GM12878 (cell line): ENCODE measurements around the gene CPLX1. TPM values are rescaled to one million over a fixed set of nuclear protein-coding genes. Genes with fewer than 3 reads are reported as not detected.

Source experiments
- ATAC-seq: fragments of 200-7000 bp; cut with Tn5 transposase; 3 replicates; pipeline ENCODE4 v1.9.1; 2020; ENCODE audit warnings: mild to moderate bottlenecking, moderate library complexity
- BruUV-seq: library from RNA; stranded (reverse); fragments of 400-500 nt; replicated peaks from 2 replicates; lab custom pipeline; 2021; lab: Mats Ljungman, UMichigan
- CTCF ChIA-PET: fragments of 300-600 bp; sonication (Branson Sonifier 250); formaldehyde crosslinking; extraction: SDS; loops from one replicate; lab custom pipeline; 2021; ENCODE audit warnings: inconsistent platforms; lab: Yijun Ruan, JAX
- POLR2A ChIA-PET: fragments of 350-600 bp; formaldehyde crosslinking; extraction: SDS; loops from one replicate; lab custom pipeline; 2021; ENCODE audit warnings: inconsistent platforms; lab: Charles Lee
- RAD21 ChIA-PET: fragments of 300-600 bp; sonication (Branson Sonifier 250); formaldehyde crosslinking; loops from one replicate; lab custom pipeline; 2023; ENCODE audit warnings: antibody characterized with exemption; ENCODE audit not compliant: unreplicated experiment; lab: Charles Lee
- SMC1A ChIA-PET: fragments of 300-600 bp; sonication (Branson Sonifier 250); formaldehyde crosslinking; loops from one replicate; lab custom pipeline; 2023; ENCODE audit not compliant: unreplicated experiment, uncharacterized antibody; lab: Charles Lee
- DNase-seq: peaks from one replicate; pipeline ENCODE4 v3.0.0-alpha.2; 2011; ENCODE audit warnings: low read depth, low spot score
- FAIRE-seq: peaks from 3 replicates; lab custom pipeline; 2011; peaks lifted over from hg19 to GRCh38; lab: Jason Lieb, UNC
- H2AFZ ChIP-seq: 2 replicates; pipeline ENCODE4 v1.6.0; 2011; ENCODE audit warnings: low read depth, low read length, control low read depth; ENCODE audit not compliant: control insufficient read depth
- H3K27ac ChIP-seq: 2 replicates; pipeline ENCODE4 v1.5.1; 2011; ENCODE audit warnings: control low read depth; ENCODE audit not compliant: control insufficient read depth, insufficient read depth
- H3K27me3 ChIP-seq, 2 experiments: replicated peaks in 1 of 2; 2 replicates each; pipeline versions ENCODE4 v1.6.0 to v1.6.1; 2011; ENCODE audit warnings: low read length in 1 of 2; ENCODE audit not compliant: control insufficient read depth in 2 of 2, insufficient read depth in 2 of 2
- H3K36me3 ChIP-seq, 2 experiments: 2 replicates each; pipeline ENCODE4 v1.5.1; 2011; ENCODE audit warnings: low read length in 1 of 2; ENCODE audit not compliant: control insufficient read depth in 2 of 2, insufficient read depth in 2 of 2
- H3K4me1 ChIP-seq: 2 replicates; pipeline ENCODE4 v1.6.1; 2011; ENCODE audit warnings: mild to moderate bottlenecking, low read length, moderate library complexity, mixed read lengths; ENCODE audit not compliant: control insufficient read depth, insufficient read depth
- H3K4me2 ChIP-seq: 2 replicates; pipeline ENCODE4 v1.6.0; 2011; ENCODE audit warnings: control low read depth; ENCODE audit not compliant: control insufficient read depth, insufficient read depth
- H3K4me3 ChIP-seq: fragments of 200-600 bp; sonication (generic); 2 replicates; pipeline ENCODE4 v1.5.1; 2016
- H3K79me2 ChIP-seq: 2 replicates; pipeline ENCODE4 v1.6.0; 2011; ENCODE audit warnings: low read length; ENCODE audit not compliant: control insufficient read depth, insufficient read depth
- H3K9ac ChIP-seq: 2 replicates; pipeline ENCODE4 v1.8.0; 2011; ENCODE audit warnings: low read length, control low read depth, mixed read lengths; ENCODE audit not compliant: control insufficient read depth, insufficient read depth
- H3K9me3 ChIP-seq: replicated peaks from 3 replicates; pipeline ENCODE4 v1.5.1; 2011; ENCODE audit warnings: mild to moderate bottlenecking, low read length; ENCODE audit not compliant: control insufficient read depth, insufficient read depth
- H4K20me1 ChIP-seq: 2 replicates; pipeline ENCODE4 v1.6.0; 2011; ENCODE audit not compliant: control insufficient read depth, insufficient read depth
- CHD1 ChIP-seq: IDR thresholded peaks from 2 replicates; pipeline ENCODE4 v1.6.1; 2012; ENCODE audit warnings: low read depth, low read length, improper control_type of control experiment
- EGR1 ChIP-seq, 2 experiments: IDR thresholded peaks; 1 replicate in 1 of 2; 2 replicates in 1 of 2; pipeline ENCODE4 v1.6.1; 2011 to 2012; ENCODE audit warnings: low read depth in 2 of 2, low read length in 2 of 2, borderline replicate concordance in 1 of 2, mild to moderate bottlenecking in 1 of 2, moderate library complexity in 1 of 2
- ETV6 ChIP-seq, 2 experiments: fragments of 450-650 bp in 1 of 2; IDR thresholded peaks in 1 of 2; conservative IDR thresholded peaks in 1 of 2; 2 replicates each; pipeline ENCODE4 v1.6.1; 2014; ENCODE audit warnings: antibody characterized with exemption in 1 of 2, borderline replicate concordance in 1 of 2, low read depth in 1 of 2, mild to moderate bottlenecking in 1 of 2, moderate library complexity in 1 of 2
- IKZF1 ChIP-seq: fragments of 450-650 bp; conservative IDR thresholded peaks from 2 replicates; pipeline ENCODE4 v1.6.1; 2017; ENCODE audit warnings: antibody characterized with exemption, mild to moderate bottlenecking
- POLR2AphosphoS2 ChIP-seq: IDR thresholded peaks from 2 replicates; pipeline ENCODE4 v1.6.1; 2011; ENCODE audit warnings: low read depth, mild to moderate bottlenecking, low read length, improper control_type of control experiment, moderate library complexity
- SUZ12 ChIP-seq: fragments of 200-600 bp; sonication (generic); IDR thresholded peaks from one replicate; pipeline ENCODE4 v1.6.1; 2018; ENCODE audit warnings: antibody characterized with exemption, mild to moderate bottlenecking; ENCODE audit not compliant: unreplicated experiment
- WGBS: methylation state at CpG from one replicate; pipeline ENCODE4 v1.1.6; 2016; ENCODE audit warnings: low lambda C conversion rate; ENCODE audit not compliant: insufficient replicate concordance, insufficient coverage; ENCODE audit errors: missing lambda C conversion rate; 5-methylcytosine and 5-hydroxymethylcytosine counted together
- in situ Hi-C: fragments of 300-500 bp; cut with MboI; formaldehyde crosslinking; loops from 9 replicates; pipeline ENCODE4 v1.14.3; 2018; ENCODE audit warnings: mixed read lengths
- intact Hi-C: fragments of 100-400 bp; cut with micrococcal nuclease; formaldehyde crosslinking; loops from one replicate; pipeline ENCODE4 v1.14.2; 2022; ENCODE audit not compliant: unreplicated experiment
- polyA plus RNA-seq, 11 experiments: library from polyadenylated mRNA; depleted of rRNA in 4 of 11; unstranded in 6 of 11; stranded (reverse) in 5 of 11; fragments of >200 nt; fragmentation: Nextera tagmentation in 4 of 11; fragmentation: Illumina TruSeq in 1 of 11; extraction: Ambion mirVana in 4 of 11; extraction: Trizol in 1 of 11; gene quantifications; 1 replicate in 1 of 11; 2 replicates in 10 of 11; pipeline versions ENCODE4 v1.2.1 to v1.2.3, GENCODE V29; 2011 to 2016; ENCODE audit warnings: inconsistent platforms in 2 of 11, missing spikeins in 2 of 11, low read depth in 1 of 11
- total RNA-seq, 4 experiments: library from RNA; depleted of rRNA in 3 of 4; stranded (reverse); fragments of >200 nt in 3 of 4; fragmentation: Illumina TruSeq in 1 of 4; extraction: Trizol in 1 of 4; gene quantifications; 2 replicates each; pipeline versions ENCODE4 v1.2.1 to v1.2.3, GENCODE V29; 2013 to 2021

The CPLX1 gene
- total and polyA plus RNA-seq, 10 of the 15 experiments (the other 5 are each of a cell fraction or from before 2014, with no cell fraction given), result 0.04 to 1.2 (median 0.13) TPM; not detected in 5

- Histone ChIP-seq H3K36me3 (no peaks in the 10 kb centered on the region), H3K9ac (no peak overlapping the region), H2AFZ (no peak overlapping the region), H3K9me3 (peaks cover 5% of the 10 kb centered on the region; the same call in 2 of the 3 replicates), H3K79me2 (no peaks in the 10 kb centered on the region), H3K4me2 (no peak overlapping the region), H3K4me3 (no peak overlapping the region), H3K27me3 (no peaks in the 10 kb centered on the region), H3K27ac (no peak overlapping the region), H3K4me1 (no peaks in the 10 kb centered on the region), H4K20me1 (no peaks in the 10 kb centered on the region)
- in situ Hi-C loops, result no loop called here
- intact Hi-C loops, result no loop called here
- ChIA-PET RAD21 (no interaction called here), POLR2A (no interaction called here), SMC1A (no interaction called here), CTCF (no interaction called here)
- ATAC-seq (peak; percentile 57), FAIRE-seq (no peak), DNase-seq (no peak)
- no TSS peak for BruUV-seq
- 13% methylated on average over 10 of the region's 10 CpGs for WGBS
- no peak for TF ChIP-seq POLR2AphosphoS2
- TF ChIP-seq IKZF1, result 0 out of 2 replicates have a peak, but pooled peaks have one; percentile 24
Measured at GRCh38 chr4:833156-833555, 7.2 kb upstream of the CPLX1 start.

- RAD21 ChIA-PET, result no interaction called here
- Histone ChIP-seq H3K9me3 (peaks cover 5% of the 10 kb centered on the region; the same call in 2 of the 3 replicates), H3K9ac (no peak overlapping the region), H3K36me3 (no peaks in the 10 kb centered on the region), H3K4me2 (no peak overlapping the region), H3K79me2 (no peaks in the 10 kb centered on the region), H3K27me3 (peaks cover under 1 to 3% of the 10 kb centered on the region in 2 experiments; a peak in 2 of 4 replicates), H3K4me1 (no peaks in the 10 kb centered on the region), H3K27ac (no peak overlapping the region), H4K20me1 (no peaks in the 10 kb centered on the region), H3K4me3 (no peak overlapping the region), H2AFZ (no peak overlapping the region)
- SMC1A ChIA-PET, result no interaction called here
- 55% methylated on average over 9 of the region's 9 CpGs for WGBS
- CTCF ChIA-PET, result no interaction called here
- in situ Hi-C loops, result no loop called here
- ATAC-seq, result no peak
- FAIRE-seq, result no peak
- BruUV-seq, result no TSS peak
- POLR2A ChIA-PET, result no interaction called here
- intact Hi-C loops, result no loop called here
- no peak for DNase-seq
- TF ChIP-seq SUZ12 (no peak), CHD1 (no peak), ETV6 (conservative IDR thresholded peaks at IDR 0.05 in 1 of 2, IDR thresholded peaks at IDR 0.05 in 1 of 2; ENCODE audit: borderline replicate concordance in 1 of 2, low read depth in 1 of 2) (no peak), EGR1 (IDR thresholded peaks at IDR 0.05; ENCODE audit: borderline replicate concordance in 1 of 2, low read depth in 2 of 2, low read length in 2 of 2) (no peak)
Measured at GRCh38 chr4:832536-832935, 6.6 kb upstream of the CPLX1 start.
